MM.1S (cell line): Measurements from ENCODE around the gene FAM234A.

Source experiments
- CTCF ChIP-seq: fragments of 300-600 bp; sonication (generic); IDR thresholded peaks from 2 replicates; pipeline ENCODE4 v1.5.1; 2016; ENCODE audit warnings: antibody characterized with exemption, low read length, mixed read lengths
- EZH2 ChIP-seq: fragments of 300-600 bp; sonication (generic); optimal IDR thresholded peaks from 2 replicates; pipeline ENCODE3; 2017; ENCODE audit warnings: low read depth, mild to moderate bottlenecking, antibody characterized with exemption, low read length, mixed read lengths

DNA sequence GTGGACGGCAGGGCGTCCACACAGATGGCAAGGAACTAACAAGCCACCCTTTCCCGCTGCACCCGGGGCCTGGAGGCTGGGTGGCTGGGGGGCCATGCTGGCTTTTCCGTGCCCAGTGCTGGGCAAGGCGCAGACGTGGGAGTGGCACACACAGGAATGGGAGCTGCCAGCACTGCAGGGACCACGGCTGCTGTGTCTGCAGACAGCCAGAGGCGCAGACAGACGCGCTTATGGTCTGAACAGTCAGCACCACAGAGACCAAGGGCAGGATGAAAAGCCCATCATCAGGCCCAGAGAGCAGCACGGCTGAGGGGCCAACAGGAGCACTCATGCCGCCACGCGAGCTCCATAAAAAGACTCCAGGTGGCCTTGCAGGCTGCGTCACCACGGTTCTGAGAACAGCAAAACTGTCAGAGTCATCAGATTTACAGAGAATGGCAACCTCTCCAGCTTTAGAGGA is 72.3 kb downstream of the FAM234A start:
- TF ChIP-seq CTCF (no peak), EZH2 (no peak)
